Stimulated activated CD8-positive, alpha-beta memory T cell treated with anti-CD3 and anti-CD28 coated beads, Interleukin-2, amount 100 ng/mL, for 1 hour (primary cell): Measurements from ENCODE around the gene PRAMEF25.
"Not testable (repeated sequence)": the region's sequence is repeated elsewhere in the genome, so short reads cannot be mapped to it uniquely, and the experiment has no call there.

Experiments
- DNase-seq, 2 donors: peaks; one replicate each; pipeline ENCODE4 v3.0.0-alpha.2; 2020; ENCODE audit warnings: low read depth in 2 of 2

The PRAMEF25 gene

DNA sequence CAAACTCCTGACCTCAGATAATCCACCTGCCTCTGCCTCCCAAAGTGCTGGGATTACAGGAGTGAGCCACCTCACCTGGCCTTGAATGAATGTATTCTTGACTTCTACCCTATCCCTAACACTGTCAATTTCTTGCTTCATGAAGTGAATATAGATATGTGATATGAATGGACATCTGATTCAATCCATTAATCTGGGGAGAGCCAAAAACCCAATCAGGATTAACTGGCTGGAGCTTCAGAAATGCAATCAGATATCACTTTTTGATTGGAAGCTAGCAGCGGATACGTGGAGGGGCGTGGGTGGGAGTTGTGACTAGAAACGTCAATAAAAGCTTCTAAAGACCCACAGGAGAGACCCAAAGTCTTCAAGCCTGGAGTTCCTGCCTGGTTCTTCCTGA is at the start of gene PRAMEF25:
PRAMEF25 (plus strand) TSS at position 301 of the 400 bp plus-strand sequence. CDS start 2,920 bp downstream, outside the sequence.
- not testable (repeated sequence) for DNase-seq

GRCh38 chr1:13056475-13056874 is 14.1 kb upstream of the PRAMEF25 start, which contains the start of gene PRAMEF27:
Gene PRAMEF27, minus strand, starts transcription at chr1:13056575. Its CDS starts 2,916 bp downstream, at chr1:13053659.
- not testable (repeated sequence) for DNase-seq

DNA sequence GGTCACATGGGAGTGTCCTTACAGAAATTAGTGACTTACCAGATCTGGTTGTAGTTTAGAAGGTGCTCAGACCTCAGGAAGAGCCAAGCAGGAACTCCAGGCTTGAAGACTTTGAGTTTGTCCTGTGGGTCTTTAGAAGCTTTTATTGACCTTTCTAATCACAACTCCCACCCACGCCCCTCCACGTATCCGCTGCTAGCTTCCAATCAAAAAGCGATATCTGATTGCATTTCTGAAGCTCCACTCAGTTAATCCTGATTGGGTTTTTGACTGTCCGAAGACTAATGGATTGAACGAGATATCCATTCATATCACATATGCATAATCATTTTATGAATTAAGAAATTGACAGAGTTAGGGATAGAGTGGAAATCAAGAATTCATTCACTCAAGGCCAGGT is 46.2 kb downstream of the PRAMEF25 start, which contains the start of gene HNRNPCL2:
HNRNPCL2 (minus strand) TSS at position 101 of the 400 bp plus-strand sequence. CDS start 454 bp downstream, outside the sequence.
- not testable (repeated sequence) for DNase-seq
